ENCODE data around the gene IAH1.

The IAH1 gene

GRCh38 chr2:9527995-9528787, 53.8 kb downstream of the IAH1 start:
- no peak for DNase-seq (ENCODE audit: low spot score)

- DNase-seq (ENCODE audit: low spot score) = no peak
These were observed 58.1 kb downstream of the IAH1 start for GRCh38 chr2:9532421-9532820.

DNA sequence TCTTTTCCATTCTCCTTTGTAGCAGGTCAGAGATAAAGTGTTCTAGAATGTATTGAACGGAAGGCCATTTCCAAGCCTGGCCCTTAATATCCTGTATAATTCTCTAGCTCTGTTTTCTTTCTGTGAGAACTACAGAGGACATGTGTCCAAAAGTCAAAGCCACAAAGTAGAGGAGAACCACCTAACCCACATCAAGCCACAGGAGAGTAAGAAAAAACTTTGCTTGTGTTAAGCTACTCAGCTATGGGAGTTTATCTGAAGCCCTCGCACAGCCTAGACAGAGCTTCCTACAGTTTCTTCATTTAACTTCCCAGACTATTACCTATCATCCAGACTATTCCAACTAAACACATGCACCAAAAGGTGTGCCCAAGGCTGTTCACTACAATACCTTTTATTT, 59.3 kb downstream of the IAH1 start:
- no peak for DNase-seq (ENCODE audit: low spot score)

GRCh38 chr2:9535177-9535576, 60.8 kb downstream of the IAH1 start:
- DNase-seq (ENCODE audit: low spot score) = no peak

DNA sequence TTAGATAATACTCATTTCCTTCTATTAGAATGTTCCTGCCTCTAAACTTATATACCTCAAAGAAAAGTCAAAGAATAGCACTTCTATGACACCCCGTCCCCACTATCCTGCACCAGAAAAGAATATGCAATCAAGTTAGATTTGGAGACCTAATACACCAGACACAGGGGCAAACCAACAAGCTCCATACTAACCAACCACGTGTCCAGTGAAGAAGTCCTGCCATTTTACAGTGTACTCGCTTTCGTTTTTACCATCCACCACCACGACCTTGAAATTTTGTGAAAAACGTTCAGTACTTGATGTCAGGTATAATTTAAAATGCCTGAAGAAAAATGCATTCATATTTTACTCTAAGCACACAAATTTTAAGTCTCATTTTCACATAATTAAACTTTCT, 62.2 kb downstream of the IAH1 start:
- DNase-seq (ENCODE audit: low spot score) = no peak

DNA sequence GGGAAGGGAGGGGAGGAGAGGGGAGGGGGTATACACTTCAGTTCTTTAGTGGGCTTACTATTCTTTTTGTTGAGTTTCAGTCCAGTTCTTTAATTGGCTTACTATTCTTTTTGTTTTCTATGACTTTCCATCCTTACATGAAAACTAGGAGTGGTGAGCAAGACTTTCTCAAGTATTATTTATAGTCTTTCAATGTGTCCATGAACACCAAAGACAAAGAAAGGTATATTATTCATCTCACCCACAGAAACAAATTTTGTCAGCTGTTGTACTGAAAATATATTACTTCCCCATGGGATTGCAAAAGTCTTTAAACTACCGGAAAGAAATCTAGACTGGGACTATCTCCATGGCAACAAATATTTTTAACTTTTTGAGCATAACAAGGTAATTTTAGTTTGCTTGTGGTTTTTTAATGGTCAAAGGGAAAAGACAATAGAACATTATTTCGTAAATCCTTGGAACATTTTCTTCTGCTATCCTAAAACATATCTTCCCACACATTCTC, 63.7 kb downstream of the IAH1 start:
- no peak for DNase-seq (ENCODE audit: low spot score)
